A673 (cell line): Measurements from ENCODE around the gene FICD.

Experiments used
- EZH2 ChIP-seq: fragments of 200-600 bp; sonication (generic); IDR thresholded peaks from 2 replicates; pipeline ENCODE4 v1.6.1; 2017; ENCODE audit warnings: borderline replicate concordance, low read depth, mild to moderate bottlenecking, mixed read lengths, antibody characterized with exemption, low read length; ENCODE audit not compliant: poor library complexity, severe bottlenecking
- TF ChIP-seq, protein P1 (sequence below): fragments of 300-800, 200-600 bp; sonication (generic); conservative IDR thresholded peaks from 2 replicates; pipeline ENCODE4 v1.5.1; 2017; ENCODE audit warnings: low read depth, mild to moderate bottlenecking, antibody characterized with exemption, low read length, moderate library complexity, mixed read lengths

DNA sequence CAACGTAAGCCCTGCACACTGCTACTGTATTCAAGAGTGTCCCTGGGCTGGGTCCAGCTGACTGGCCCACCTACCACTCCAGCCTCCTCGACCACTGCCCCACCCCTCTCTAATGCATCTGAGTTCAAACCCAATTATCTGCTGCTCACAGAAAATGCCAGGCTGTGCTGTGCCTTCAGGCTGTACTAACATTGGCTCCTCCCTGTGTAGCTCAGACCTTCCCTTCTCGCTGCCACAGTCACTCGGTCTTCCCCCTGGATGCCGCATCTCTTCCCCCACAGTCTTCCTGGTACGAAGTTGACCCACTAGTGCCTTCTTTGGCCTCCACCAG is 12.1 kb downstream of the FICD start:
- TF ChIP-seq, protein P1, sequence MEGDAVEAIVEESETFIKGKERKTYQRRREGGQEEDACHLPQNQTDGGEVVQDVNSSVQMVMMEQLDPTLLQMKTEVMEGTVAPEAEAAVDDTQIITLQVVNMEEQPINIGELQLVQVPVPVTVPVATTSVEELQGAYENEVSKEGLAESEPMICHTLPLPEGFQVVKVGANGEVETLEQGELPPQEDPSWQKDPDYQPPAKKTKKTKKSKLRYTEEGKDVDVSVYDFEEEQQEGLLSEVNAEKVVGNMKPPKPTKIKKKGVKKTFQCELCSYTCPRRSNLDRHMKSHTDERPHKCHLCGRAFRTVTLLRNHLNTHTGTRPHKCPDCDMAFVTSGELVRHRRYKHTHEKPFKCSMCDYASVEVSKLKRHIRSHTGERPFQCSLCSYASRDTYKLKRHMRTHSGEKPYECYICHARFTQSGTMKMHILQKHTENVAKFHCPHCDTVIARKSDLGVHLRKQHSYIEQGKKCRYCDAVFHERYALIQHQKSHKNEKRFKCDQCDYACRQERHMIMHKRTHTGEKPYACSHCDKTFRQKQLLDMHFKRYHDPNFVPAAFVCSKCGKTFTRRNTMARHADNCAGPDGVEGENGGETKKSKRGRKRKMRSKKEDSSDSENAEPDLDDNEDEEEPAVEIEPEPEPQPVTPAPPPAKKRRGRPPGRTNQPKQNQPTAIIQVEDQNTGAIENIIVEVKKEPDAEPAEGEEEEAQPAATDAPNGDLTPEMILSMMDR = no peak
- TF ChIP-seq EZH2 = no peak
